Neuron (in vitro differentiated cells): Measurements from ENCODE around the gene PLCG1.

Experiments used
- H2AFZ ChIP-seq: one replicate; pipeline ENCODE4 v1.6.1; 2013; ENCODE audit warnings: low read depth, mild to moderate bottlenecking, inconsistent platforms, low read length, moderate library complexity
- H3K27me3 ChIP-seq: one replicate; pipeline ENCODE4 v1.6.1; 2013; ENCODE audit warnings: low read length; ENCODE audit not compliant: insufficient read depth
- H3K36me3 ChIP-seq: one replicate; pipeline ENCODE4 v1.6.1; 2013; ENCODE audit warnings: low read length; ENCODE audit not compliant: insufficient read depth
- H3K4me1 ChIP-seq: one replicate; pipeline ENCODE4 v1.6.1; 2013; ENCODE audit warnings: low read length; ENCODE audit not compliant: insufficient read depth
- H3K4me3 ChIP-seq: 2 replicates; pipeline ENCODE4 v1.5.1; 2013; ENCODE audit warnings: mild to moderate bottlenecking, low read length, moderate library complexity
- H3K9me3 ChIP-seq: one replicate; pipeline ENCODE4 v1.6.1; 2013; ENCODE audit warnings: low read length

Gene PLCG1

GRCh38 chr20:41142245-41142644 is 4.9 kb downstream of the PLCG1 start:
- H3K4me1 ChIP-seq = peaks cover 35% of the 10 kb centered on the region
- no peak overlapping the region for H2AFZ ChIP-seq
- peaks cover 42% of the 10 kb centered on the region for H3K36me3 ChIP-seq
- H3K27me3 ChIP-seq = no peaks in the 10 kb centered on the region
- no peaks in the 10 kb centered on the region for H3K9me3 ChIP-seq
- H3K4me3 ChIP-seq = no peak overlapping the region

GRCh38 chr20:41142919-41143318 is 5.6 kb downstream of the PLCG1 start:
- H3K4me3 ChIP-seq = no peak overlapping the region
- H2AFZ ChIP-seq = no peak overlapping the region
- no peaks in the 10 kb centered on the region for H3K9me3 ChIP-seq
- H3K4me1 ChIP-seq = peaks cover 35% of the 10 kb centered on the region
- no peaks in the 10 kb centered on the region for H3K27me3 ChIP-seq
- H3K36me3 ChIP-seq = peaks cover 44% of the 10 kb centered on the region

DNA sequence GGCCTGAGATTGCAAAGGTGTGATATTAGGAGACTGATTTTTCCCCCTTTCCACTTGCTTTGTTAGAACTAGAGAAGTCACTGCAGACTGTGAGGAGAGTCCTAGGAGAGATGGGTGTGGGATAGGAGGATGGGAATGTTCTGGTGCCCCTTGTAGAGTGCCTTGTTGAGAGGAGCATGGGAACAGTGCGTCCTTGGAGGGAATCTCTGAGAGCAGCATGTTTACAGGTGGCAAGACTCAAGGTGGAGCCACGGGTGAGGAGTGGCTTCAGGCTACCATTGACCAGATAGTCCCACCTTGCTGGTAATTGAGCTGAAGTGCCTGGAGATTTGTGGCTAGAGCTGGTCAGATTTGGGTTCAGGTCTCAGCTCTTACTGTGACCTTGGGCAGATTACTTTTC is 6.0 kb downstream of the PLCG1 start:
- H3K4me1 ChIP-seq = peaks cover 35% of the 10 kb centered on the region
- H3K36me3 ChIP-seq = peaks cover 47% of the 10 kb centered on the region
- no peaks in the 10 kb centered on the region for H3K27me3 ChIP-seq
- no peak overlapping the region for H3K4me3 ChIP-seq
- no peak overlapping the region for H2AFZ ChIP-seq
- H3K9me3 ChIP-seq = no peaks in the 10 kb centered on the region

- H3K9me3 ChIP-seq = no peaks in the 10 kb centered on the region
- no peak overlapping the region for H2AFZ ChIP-seq
- no peaks in the 10 kb centered on the region for H3K27me3 ChIP-seq
- H3K4me1 ChIP-seq = peaks cover 17% of the 10 kb centered on the region
- peaks cover 44% of the 10 kb centered on the region for H3K36me3 ChIP-seq
- no peak overlapping the region for H3K4me3 ChIP-seq
These were observed 8.0 kb downstream of the PLCG1 start for GRCh38 chr20:41145317-41145716.

GRCh38 chr20:41145821-41146620 is 8.7 kb downstream of the PLCG1 start:
- Histone ChIP-seq H3K4me1 (peaks cover 10% of the 10 kb centered on the region), H2AFZ (no peak overlapping the region), H3K9me3 (no peaks in the 10 kb centered on the region), H3K27me3 (no peaks in the 10 kb centered on the region), H3K36me3 (peaks cover 39% of the 10 kb centered on the region), H3K4me3 (no peak overlapping the region)

DNA sequence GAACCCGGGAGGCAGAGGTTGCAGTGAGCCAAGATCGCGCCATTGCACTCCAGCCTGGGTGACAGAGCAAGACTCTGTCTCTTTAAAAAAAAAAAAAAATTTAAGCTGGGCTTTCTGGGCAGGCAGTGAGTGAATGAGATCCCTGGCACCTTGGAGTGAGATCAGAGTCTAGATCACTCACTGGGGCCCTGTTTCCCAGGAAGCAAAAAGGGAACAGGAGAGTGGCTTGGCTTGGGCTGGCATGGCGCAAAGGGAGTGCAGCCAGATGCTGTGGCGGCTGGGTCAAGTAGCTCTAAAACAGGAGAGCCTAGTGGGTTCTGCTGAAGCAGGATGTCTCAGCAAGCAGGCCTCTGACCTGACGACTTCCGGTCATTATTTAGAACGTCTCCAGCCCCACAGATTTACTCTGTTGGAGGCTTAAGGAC is 10.4 kb downstream of the PLCG1 start:
- Histone ChIP-seq H3K4me3 (no peak overlapping the region), H3K4me1 (no peaks in the 10 kb centered on the region), H2AFZ (no peak overlapping the region), H3K27me3 (no peaks in the 10 kb centered on the region), H3K9me3 (no peaks in the 10 kb centered on the region), H3K36me3 (peaks cover 42% of the 10 kb centered on the region)

- Histone ChIP-seq H3K36me3 (peaks cover 37% of the 10 kb centered on the region), H3K9me3 (no peaks in the 10 kb centered on the region)
These were observed 11.6 kb downstream of the PLCG1 start for GRCh38 chr20:41148942-41149341.

DNA sequence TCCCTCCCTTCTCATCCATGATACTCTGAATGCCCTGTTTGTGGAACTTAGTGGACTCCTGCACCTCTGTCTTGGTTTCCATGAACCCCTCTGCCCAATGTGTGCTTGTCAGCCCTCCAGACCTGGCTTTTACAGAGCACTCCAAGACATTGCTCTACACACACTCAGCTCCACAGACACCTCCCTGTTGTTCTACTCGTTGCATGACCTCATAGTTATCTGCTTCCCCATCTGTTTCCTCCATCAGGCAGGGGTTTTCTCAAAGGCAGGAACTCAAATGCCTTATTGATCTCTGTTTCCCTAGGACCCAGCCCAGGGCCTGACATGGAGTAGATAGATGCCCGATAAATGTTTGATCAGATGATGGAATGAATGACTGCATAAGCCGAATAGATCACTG is 13.3 kb downstream of the PLCG1 start:
- Histone ChIP-seq H2AFZ (no peak overlapping the region), H3K4me3 (no peak overlapping the region), H3K36me3 (peaks cover 37% of the 10 kb centered on the region), H3K4me1 (no peaks in the 10 kb centered on the region), H3K9me3 (no peaks in the 10 kb centered on the region), H3K27me3 (no peaks in the 10 kb centered on the region)

More at GRCh38 chr20:41148942-41149341, 11.6 kb downstream of the PLCG1 start:
- no peak overlapping the region for H2AFZ ChIP-seq
- no peaks in the 10 kb centered on the region for H3K27me3 ChIP-seq
- H3K4me3 ChIP-seq = no peak overlapping the region
- no peaks in the 10 kb centered on the region for H3K4me1 ChIP-seq

DNA sequence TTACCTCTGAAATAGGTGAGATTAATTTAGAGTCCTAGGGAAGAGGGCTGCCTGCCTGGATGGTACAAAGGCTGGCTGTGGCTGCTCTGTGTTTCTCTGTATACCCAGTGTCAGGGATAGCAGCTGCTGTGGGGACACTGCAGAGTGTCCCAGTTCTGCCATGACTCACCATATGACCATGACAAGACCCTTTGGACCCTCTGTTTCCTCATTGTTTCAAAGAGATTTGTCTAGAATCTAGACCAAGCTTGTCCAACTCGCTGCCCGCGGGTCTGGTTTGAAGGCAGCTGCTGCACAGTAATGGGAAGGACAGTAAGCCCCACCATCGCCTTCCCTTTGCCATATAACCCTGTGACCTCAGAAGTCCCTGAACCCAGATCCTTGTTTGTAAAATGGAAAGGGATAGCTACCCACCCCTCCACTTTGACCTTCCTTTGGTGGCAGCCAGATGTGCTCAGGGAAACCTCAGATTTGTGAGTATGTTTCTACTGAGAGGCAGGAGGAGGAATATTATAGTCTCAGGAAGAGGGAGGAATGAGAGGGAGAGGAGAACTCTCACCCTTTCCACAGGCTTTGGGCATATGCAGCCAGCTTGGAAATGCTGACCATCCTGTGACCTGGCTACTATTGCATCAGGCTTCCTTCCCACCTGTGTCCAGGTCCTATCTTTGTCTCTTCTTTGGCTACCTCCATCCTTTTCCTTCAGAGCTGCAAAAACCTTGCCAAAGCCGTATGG is 14.0 kb downstream of the PLCG1 start:
- Histone ChIP-seq H3K9me3 (no peaks in the 10 kb centered on the region), H2AFZ (no peak overlapping the region), H3K36me3 (peaks cover 37% of the 10 kb centered on the region), H3K27me3 (no peaks in the 10 kb centered on the region), H3K4me1 (no peaks in the 10 kb centered on the region), H3K4me3 (no peak overlapping the region)

DNA sequence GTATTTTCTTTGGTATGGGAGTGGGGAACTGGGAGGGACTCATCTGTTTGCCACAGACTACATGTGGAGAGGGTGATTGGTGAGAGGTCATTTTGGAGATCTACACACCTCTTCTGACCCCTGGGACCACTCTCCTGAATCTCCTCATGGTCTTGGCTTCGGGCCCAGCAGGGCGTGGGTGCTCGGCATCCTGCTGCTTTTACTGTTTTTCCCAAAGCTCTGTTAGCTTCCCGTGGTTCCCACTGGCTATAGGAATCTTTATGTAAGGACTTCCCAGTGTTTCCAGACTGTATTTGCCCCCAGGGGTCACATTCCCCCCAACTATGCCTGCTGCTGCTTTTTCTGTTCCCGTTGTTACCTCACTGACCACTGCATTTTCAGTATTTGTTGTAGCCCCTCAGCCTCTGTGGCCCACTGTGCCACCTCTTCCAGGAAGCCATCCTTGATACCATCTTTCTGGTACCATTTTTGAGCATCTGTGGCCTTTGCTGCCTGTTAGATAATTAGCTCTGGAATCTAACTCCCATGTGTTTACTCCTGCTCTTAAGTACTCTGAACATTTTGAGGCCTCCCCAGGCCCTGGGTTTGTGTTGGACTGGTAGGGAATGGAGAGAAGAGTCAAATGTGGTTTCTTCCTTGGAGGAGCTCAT is 14.9 kb downstream of the PLCG1 start:
- Histone ChIP-seq H2AFZ (no peak overlapping the region), H3K4me1 (no peaks in the 10 kb centered on the region), H3K27me3 (no peaks in the 10 kb centered on the region), H3K4me3 (no peak overlapping the region), H3K36me3 (peaks cover 31% of the 10 kb centered on the region), H3K9me3 (no peaks in the 10 kb centered on the region)

- Histone ChIP-seq H2AFZ (no peak overlapping the region), H3K4me1 (no peaks in the 10 kb centered on the region), H3K4me3 (no peak overlapping the region), H3K9me3 (no peaks in the 10 kb centered on the region), H3K27me3 (no peaks in the 10 kb centered on the region), H3K36me3 (peaks cover 33% of the 10 kb centered on the region)
These were observed 17.3 kb downstream of the PLCG1 start for GRCh38 chr20:41154436-41155176.

DNA sequence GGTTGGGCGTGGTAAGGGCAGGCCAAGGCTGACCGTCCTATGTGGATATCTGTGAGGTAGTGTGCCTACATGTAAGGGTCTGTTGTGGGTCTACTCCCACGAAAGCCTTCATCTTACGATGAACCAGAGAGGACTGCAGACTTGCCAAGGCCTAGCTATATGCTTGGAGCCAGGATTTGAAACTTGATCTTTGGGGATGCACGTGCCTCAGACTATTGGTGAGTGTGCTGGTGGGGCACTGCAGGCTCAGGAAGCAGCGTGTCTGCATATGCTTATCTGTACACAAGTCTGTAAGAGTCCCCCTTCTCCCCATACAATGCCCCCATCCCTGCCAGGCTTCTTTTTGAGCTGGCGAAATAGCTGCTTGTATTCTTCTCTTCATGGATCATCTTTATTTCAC is 17.9 kb downstream of the PLCG1 start:
- no peaks in the 10 kb centered on the region for H3K9me3 ChIP-seq
- H3K4me1 ChIP-seq = no peaks in the 10 kb centered on the region
- H3K27me3 ChIP-seq = no peaks in the 10 kb centered on the region
- H3K36me3 ChIP-seq = peaks cover 39% of the 10 kb centered on the region
- H3K4me3 ChIP-seq = no peak overlapping the region
- no peak overlapping the region for H2AFZ ChIP-seq
